ENCODE data around the gene RASA3.
"Not testable (repeated sequence)": the region's sequence is repeated elsewhere in the genome, so short reads cannot be mapped to it uniquely, and the experiment has no call there.

RASA3 gene

DNA sequence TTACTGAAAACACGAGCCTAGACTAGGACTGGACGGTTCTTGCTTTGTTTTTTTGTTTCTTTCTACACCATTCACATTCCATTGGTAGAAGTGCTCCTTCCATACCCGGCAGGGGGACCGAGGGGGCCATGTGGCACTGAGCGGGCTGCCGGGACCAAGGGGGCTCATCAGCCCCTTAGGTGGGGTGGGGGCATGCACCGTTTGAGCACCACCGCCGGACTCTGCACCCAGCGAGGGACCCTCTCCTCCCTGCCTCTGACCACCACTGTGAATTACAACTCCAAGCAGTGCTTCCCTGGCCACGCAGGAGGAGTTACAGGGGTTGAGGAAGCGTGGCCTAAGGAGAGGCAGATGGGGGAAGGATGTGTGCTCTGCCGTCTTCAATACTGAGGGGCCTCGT lies 31.6 kb upstream of the RASA3 start:
- no peaks in the 10 kb centered on the region for H3K36me3 ChIP-seq (replicated peaks)
- DNase-seq, result no peak
- H3K27me3 ChIP-seq (replicated peaks), result no peaks in the 10 kb centered on the region
- H3K4me3 ChIP-seq (ENCODE audit: low read depth, low read length), result no peak overlapping the region
- in situ Hi-C loops (cut with HindIII; ENCODE audit: low pct_ligation_motif_present, low sequenced_read_pairs), result no loop called here
- TF ChIP-seq, protein P1, sequence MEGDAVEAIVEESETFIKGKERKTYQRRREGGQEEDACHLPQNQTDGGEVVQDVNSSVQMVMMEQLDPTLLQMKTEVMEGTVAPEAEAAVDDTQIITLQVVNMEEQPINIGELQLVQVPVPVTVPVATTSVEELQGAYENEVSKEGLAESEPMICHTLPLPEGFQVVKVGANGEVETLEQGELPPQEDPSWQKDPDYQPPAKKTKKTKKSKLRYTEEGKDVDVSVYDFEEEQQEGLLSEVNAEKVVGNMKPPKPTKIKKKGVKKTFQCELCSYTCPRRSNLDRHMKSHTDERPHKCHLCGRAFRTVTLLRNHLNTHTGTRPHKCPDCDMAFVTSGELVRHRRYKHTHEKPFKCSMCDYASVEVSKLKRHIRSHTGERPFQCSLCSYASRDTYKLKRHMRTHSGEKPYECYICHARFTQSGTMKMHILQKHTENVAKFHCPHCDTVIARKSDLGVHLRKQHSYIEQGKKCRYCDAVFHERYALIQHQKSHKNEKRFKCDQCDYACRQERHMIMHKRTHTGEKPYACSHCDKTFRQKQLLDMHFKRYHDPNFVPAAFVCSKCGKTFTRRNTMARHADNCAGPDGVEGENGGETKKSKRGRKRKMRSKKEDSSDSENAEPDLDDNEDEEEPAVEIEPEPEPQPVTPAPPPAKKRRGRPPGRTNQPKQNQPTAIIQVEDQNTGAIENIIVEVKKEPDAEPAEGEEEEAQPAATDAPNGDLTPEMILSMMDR (IDR thresholded peaks at IDR 0.05; ENCODE audit: low read depth, low read length, missing control alignments), result no peak
- H3K27ac ChIP-seq, result no peak overlapping the region

DNA sequence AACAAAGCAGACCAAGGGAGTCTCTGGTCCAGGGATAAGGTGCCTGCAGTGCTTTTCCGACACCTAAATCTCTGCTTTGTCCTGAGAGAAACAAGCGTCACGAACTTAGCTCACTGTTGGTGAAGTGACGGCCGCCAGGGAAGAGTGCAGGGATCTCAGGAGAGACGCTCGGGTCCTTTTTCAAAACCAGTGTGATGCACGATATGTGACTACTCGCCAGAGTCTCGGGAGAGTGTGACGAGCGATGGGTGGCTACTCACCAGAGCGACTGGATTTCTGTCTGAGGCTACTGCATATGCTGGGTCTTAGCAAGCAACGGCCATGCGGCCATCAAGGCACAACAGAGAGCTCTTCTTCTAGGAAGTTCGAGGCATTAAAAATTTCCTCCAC lies 30.1 kb upstream of the RASA3 start:
- TF ChIP-seq, protein P1 (IDR thresholded peaks at IDR 0.05; ENCODE audit: low read depth, low read length, missing control alignments), result no peak
- in situ Hi-C loops (cut with HindIII; ENCODE audit: low pct_ligation_motif_present, low sequenced_read_pairs), result no loop called here
- H3K4me3 ChIP-seq (ENCODE audit: low read depth, low read length), result no peak overlapping the region

DNA sequence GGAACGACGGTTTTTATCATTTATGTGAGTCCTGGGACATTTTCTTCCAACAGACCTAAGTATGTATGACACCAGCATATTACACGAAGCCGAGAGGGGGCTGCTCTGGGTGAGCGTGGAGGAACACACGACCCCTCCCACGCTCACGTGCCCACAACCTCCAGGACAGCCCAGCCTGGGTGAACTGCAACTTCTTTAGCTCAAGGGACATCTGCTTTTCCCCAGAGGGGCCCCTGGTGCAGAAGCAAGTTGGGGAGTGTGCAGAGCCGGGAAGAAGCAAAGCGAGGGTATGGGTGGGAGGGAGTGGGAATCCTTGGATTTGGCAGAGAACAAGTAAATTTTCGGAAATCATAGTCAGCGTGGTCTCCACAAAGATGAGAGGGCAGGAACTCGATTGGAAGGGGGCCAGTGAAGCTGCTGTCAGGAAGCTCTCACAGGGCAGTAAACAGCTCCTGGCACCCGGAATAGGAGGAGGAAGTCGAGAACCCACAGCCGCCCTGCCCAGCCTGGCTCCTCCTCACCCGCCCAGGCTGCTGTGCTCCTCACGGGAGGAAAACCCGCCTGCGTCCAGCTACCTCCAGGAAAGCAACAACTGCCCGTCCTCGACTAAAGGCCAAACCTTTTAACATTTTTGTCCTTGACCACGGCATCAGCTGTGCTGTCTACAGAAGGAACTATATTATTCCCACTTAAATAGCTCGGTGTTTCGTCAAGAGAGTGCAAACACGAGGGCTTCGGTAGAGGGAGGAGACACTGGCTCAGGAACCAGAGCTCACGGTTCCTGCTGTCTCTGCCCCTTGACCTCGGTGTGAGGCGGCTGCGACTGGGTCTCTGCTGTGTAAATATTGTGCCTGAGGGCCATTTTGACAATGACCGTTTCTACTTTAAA lies 29.5 kb upstream of the RASA3 start:
- H3K36me3 ChIP-seq (replicated peaks), result no peaks in the 10 kb centered on the region
- H3K4me3 ChIP-seq (ENCODE audit: low read depth, low read length), result peak overlapping the region; percentile 12
- TF ChIP-seq, protein P1 (IDR thresholded peaks at IDR 0.05; ENCODE audit: low read depth, low read length, missing control alignments), result no peak
- H3K27ac ChIP-seq, result no peak overlapping the region
- no peaks in the 10 kb centered on the region for H3K27me3 ChIP-seq (replicated peaks)
- in situ Hi-C loops (cut with HindIII; ENCODE audit: low pct_ligation_motif_present, low sequenced_read_pairs), result no loop called here
- no peak for DNase-seq

More for the DNA sequence above, 30.1 kb upstream of the RASA3 start:
- DNase-seq, result no peak
- no peaks in the 10 kb centered on the region for H3K27me3 ChIP-seq (replicated peaks)
- H3K36me3 ChIP-seq (replicated peaks), result no peaks in the 10 kb centered on the region
- no peak overlapping the region for H3K27ac ChIP-seq

GRCh38 chr13:114161028-114161556 lies 28.7 kb upstream of the RASA3 start:
- TF ChIP-seq, protein P1 (IDR thresholded peaks at IDR 0.05; ENCODE audit: low read depth, low read length, missing control alignments), result no peak
- in situ Hi-C loops (cut with HindIII; ENCODE audit: low pct_ligation_motif_present, low sequenced_read_pairs), result no loop called here
- Histone ChIP-seq H3K27me3 (replicated peaks) (no peaks in the 10 kb centered on the region), H3K36me3 (replicated peaks) (no peaks in the 10 kb centered on the region), H3K4me3 (ENCODE audit: low read depth, low read length) (no peak overlapping the region), H3K27ac (no peak overlapping the region)
- DNase-seq, result no peak

DNA sequence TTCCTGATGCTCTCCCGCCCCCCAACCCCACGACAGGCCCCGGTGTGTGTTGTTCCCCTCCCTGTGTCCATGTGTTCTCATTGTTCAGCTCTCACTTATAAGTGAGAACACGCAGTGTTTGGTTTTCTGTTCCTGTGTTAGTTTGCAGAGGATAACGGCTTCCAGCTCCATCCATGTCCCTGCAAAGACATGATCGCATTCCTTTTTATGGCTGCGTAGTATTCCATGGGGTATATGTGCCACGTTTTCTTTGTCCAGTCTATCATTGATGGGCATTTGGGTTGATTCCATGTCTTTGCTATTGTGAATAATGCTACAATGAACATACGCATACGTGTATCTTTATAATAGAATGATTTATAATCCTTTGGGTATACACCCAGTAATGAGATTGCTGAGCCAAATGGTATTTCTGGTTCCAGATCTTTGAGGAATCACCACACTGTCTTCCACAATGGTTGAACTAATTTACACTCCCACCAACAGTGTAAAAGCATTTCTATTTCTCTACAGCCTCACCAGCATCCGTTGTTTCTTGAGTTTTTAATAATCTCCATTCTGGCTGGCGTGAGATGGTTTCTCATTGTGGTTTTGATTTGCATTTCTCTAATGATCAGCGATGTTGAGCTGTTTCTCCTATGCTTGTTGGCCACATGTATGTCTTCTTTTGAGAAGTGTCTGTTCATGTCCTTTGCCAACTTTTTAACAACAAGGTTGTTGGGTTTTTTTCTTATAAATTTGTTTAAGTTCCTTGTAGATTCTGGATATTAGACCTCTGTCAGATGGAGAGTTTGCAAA lies 26.6 kb upstream of the RASA3 start:
- H3K27me3 ChIP-seq (replicated peaks); H3K4me3 ChIP-seq (ENCODE audit: low read depth, low read length); H3K36me3 ChIP-seq (replicated peaks); in situ Hi-C loops (cut with HindIII; ENCODE audit: low pct_ligation_motif_present, low sequenced_read_pairs); H3K27ac ChIP-seq; DNase-seq: not testable (repeated sequence)

DNA sequence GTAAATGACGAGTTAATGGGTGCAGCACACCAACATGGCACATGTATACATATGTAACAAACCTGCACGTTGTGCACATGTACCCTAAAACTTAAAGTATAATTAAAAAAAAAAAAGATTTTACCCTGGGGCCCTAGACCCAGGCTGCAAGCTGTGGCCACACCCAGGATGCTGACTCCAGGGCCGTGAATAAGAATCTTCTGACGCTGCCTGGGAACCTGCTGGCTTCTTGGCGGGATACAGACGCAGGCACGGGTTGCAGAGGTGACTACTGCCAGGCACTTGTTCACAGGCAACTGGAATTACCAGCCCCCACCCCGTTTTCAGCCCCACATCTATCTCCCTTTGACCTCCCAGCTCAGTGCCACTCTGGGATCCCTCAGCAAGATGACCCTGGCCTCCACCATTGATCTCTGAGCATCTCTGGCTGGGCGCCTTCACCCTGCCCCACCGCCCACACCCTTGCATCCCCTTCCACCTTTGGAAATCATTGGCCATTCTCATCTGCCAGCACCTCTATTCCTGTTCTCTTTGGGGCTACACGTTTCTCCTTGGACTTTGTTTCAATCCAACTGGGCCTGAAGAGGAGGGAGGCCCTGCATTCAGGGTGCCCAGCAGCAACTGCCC lies 25.6 kb upstream of the RASA3 start:
- Histone ChIP-seq H3K27ac (no peak overlapping the region), H3K27me3 (replicated peaks) (no peaks in the 10 kb centered on the region), H3K36me3 (replicated peaks) (no peaks in the 10 kb centered on the region), H3K4me3 (ENCODE audit: low read depth, low read length) (no peak overlapping the region)
- TF ChIP-seq, protein P1 (IDR thresholded peaks at IDR 0.05; ENCODE audit: low read depth, low read length, missing control alignments), result no peak
- DNase-seq, result no peak
- in situ Hi-C loops (cut with HindIII; ENCODE audit: low pct_ligation_motif_present, low sequenced_read_pairs), result no loop called here
